BLaER1 (cell line): ENCODE data around the gene ARRDC1.
A peak's percentile ranks its signal among the peaks of the same experiment; 100 is the strongest.

Source experiments
- H3K27ac ChIP-seq: shearing (Covaris generic); formaldehyde crosslinking; 2 replicates; pipeline ENCODE4 v1.8.1; 2022
- H3K27me3 ChIP-seq: shearing (Covaris generic); formaldehyde crosslinking; 2 replicates; pipeline ENCODE4 v1.8.1; 2022
- H3K36me3 ChIP-seq: shearing (Covaris generic); formaldehyde crosslinking; 2 replicates; pipeline ENCODE4 v1.8.1; 2022
- H3K4me1 ChIP-seq: shearing (Covaris generic); formaldehyde crosslinking; 2 replicates; pipeline ENCODE4 v1.8.1; 2022
- H3K4me2 ChIP-seq: shearing (Covaris generic); formaldehyde crosslinking; 2 replicates; pipeline ENCODE4 v1.8.1; 2022
- H3K4me3 ChIP-seq: shearing (Covaris generic); formaldehyde crosslinking; 2 replicates; pipeline ENCODE4 v1.8.1; 2022
- H3K9ac ChIP-seq: shearing (Covaris generic); formaldehyde crosslinking; 2 replicates; pipeline ENCODE4 v1.8.1; 2022
- H3K9me3 ChIP-seq: shearing (Covaris generic); formaldehyde crosslinking; 2 replicates; pipeline ENCODE4 v1.8.1; 2022
- H4K20me1 ChIP-seq: shearing (Covaris generic); formaldehyde crosslinking; 2 replicates; pipeline ENCODE4 v1.8.1; 2022
- Cebpa-rat ChIP-seq: shearing (Covaris generic); IDR thresholded peaks from 2 replicates; pipeline ENCODE4 v1.8.1; 2022

Gene ARRDC1

DNA sequence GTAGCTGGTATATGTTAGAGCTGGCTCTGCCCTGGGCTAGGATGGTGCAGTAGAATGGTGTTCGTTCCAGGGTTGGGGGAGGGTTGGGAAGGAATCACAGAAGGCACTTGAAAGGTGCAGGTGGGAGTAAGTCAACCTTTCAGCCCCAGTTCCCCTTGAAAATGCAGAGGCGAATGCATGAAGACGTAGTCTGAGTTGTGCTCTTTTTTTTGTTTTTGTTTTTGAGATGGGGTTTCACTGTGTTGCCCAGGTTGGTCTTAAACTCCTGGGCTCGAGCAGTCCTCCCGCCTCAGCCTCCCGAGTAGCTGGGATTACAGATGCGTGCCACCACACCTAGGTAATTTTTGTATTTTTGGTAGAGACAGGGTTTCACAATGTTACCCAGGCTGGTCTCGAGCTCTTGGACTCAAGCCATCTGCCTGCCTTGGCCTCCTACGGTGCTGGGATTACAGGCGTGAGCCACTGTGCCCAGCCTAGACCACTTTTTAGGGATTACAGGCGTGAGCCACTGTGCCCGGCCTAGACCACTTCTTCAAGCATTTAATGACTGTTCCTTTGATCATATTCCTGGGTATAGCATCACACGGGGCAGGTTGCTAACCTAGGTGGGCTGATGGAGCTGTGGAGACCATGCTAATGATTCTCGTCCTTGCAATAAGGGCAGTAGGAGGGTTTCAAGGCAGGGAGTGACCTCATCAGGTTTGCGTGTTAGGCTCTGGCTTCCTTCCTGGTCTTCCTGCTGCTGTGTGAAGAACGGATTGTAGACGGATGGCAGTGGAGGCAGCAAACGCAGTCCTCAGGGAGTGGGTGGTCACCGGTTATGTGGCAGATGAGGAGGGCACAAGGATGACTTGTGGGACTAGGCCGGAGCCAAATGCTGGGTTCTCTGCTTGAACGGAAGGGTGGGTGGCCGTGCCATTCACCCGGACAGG lies 27.0 kb downstream of the ARRDC1 start:
- H3K4me3 ChIP-seq, result no peak overlapping the region
- peaks cover 100% of the 10 kb centered on the region for H4K20me1 ChIP-seq

GRCh38 chr9:137634016-137634415 lies 28.5 kb downstream of the ARRDC1 start:
- Histone ChIP-seq H3K9ac (no peak overlapping the region), H4K20me1 (peaks cover 100% of the 10 kb centered on the region), H3K4me2 (no peak overlapping the region), H3K4me1 (peaks cover 51% of the 10 kb centered on the region), H3K9me3 (peaks cover 5% of the 10 kb centered on the region), H3K27me3 (no peaks in the 10 kb centered on the region), H3K27ac (no peak overlapping the region), H3K36me3 (peaks cover 51% of the 10 kb centered on the region), H3K4me3 (no peak overlapping the region)
- TF ChIP-seq Cebpa-rat, result no peak

More for the DNA sequence above, 27.0 kb downstream of the ARRDC1 start:
- TF ChIP-seq Cebpa-rat, result no peak
- Histone ChIP-seq H3K36me3 (peaks cover 43% of the 10 kb centered on the region), H3K9me3 (peaks cover 5% of the 10 kb centered on the region), H3K4me2 (peak overlapping the region; percentile 76), H3K9ac (peak overlapping the region; percentile 42; the same call in 1 of the 2 replicates), H3K27me3 (no peaks in the 10 kb centered on the region), H3K4me1 (peaks cover 57% of the 10 kb centered on the region), H3K27ac (peak overlapping the region; percentile 38; the same call in 1 of the 2 replicates)

DNA sequence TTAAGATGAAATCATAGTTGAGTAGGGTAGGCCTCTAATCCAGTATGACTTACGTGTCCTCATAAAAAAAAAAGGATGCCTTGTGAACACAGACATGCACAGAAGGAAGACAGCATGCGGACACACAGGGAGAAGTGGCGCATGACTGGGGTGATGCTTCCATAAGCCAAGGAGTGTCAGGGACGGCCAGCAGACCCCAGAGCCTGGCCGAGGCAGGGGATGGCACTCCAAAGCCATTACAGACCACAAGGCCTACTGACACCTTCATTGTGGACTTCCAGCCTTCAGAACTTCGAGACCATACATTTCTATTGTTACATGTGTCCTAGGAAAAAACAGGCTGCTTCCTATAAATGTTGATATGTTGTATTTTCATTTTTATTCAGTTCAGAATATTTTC lies 33.2 kb downstream of the ARRDC1 start:
- H3K4me3 ChIP-seq, result no peak overlapping the region
- H3K36me3 ChIP-seq, result peaks cover 72% of the 10 kb centered on the region
- H3K9me3 ChIP-seq, result peaks cover 5% of the 10 kb centered on the region
- TF ChIP-seq Cebpa-rat, result no peak
- no peak overlapping the region for H3K27ac ChIP-seq
- peaks cover 10% of the 10 kb centered on the region; the same call in 1 of the 2 replicates for H3K4me1 ChIP-seq
- no peak overlapping the region for H3K9ac ChIP-seq
- peak overlapping the region; percentile 10; the same call in 1 of the 2 replicates for H3K4me2 ChIP-seq
- peaks cover 100% of the 10 kb centered on the region for H4K20me1 ChIP-seq
- no peaks in the 10 kb centered on the region for H3K27me3 ChIP-seq

- Histone ChIP-seq H3K4me2 (0 out of 2 replicates have a peak overlapping the region, but pooled peaks have one; percentile 1), H3K9ac (no peak overlapping the region), H3K4me1 (peaks cover 10% of the 10 kb centered on the region; the same call in 1 of the 2 replicates), H3K4me3 (no peak overlapping the region), H3K9me3 (peaks cover 5% of the 10 kb centered on the region), H3K27ac (no peak overlapping the region), H3K27me3 (no peaks in the 10 kb centered on the region), H3K36me3 (peaks cover 72% of the 10 kb centered on the region), H4K20me1 (peaks cover 100% of the 10 kb centered on the region)
- no peak for TF ChIP-seq Cebpa-rat
These were observed 34.0 kb downstream of the ARRDC1 start for GRCh38 chr9:137639303-137640051.

DNA sequence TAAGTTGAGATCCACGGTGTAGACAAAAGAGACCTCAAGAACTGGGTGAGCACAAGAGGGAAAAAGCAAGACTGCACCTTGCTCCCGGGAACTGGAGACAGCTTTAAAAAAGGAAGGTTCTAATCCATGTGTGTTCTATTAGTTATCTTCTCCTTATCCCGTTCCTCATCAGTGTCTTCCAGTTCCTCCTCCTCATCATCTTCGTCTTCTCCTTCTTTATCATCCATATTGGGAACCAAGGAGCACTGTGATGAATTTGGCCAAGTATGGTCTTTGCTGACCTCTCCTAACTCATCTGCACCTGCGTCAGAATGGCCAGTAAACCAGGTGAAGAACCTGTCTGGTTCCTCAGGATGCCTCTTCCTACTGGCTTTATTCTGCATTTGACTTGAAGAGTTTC lies 35.4 kb downstream of the ARRDC1 start:
- Histone ChIP-seq H3K27ac (no peak overlapping the region), H3K4me1 (peaks cover 11% of the 10 kb centered on the region), H3K4me2 (no peak overlapping the region), H3K27me3 (no peaks in the 10 kb centered on the region), H4K20me1 (peaks cover 100% of the 10 kb centered on the region), H3K9me3 (no peaks in the 10 kb centered on the region), H3K4me3 (no peak overlapping the region), H3K9ac (no peak overlapping the region), H3K36me3 (peaks cover 77% of the 10 kb centered on the region)
- no peak for TF ChIP-seq Cebpa-rat

- Histone ChIP-seq H3K36me3 (peaks cover 87% of the 10 kb centered on the region), H3K27ac (no peak overlapping the region), H3K9me3 (no peaks in the 10 kb centered on the region), H3K4me3 (no peak overlapping the region), H3K4me1 (peaks cover 24% of the 10 kb centered on the region), H3K9ac (no peak overlapping the region), H3K27me3 (no peaks in the 10 kb centered on the region), H4K20me1 (peaks cover 100% of the 10 kb centered on the region), H3K4me2 (no peak overlapping the region)
- no peak for TF ChIP-seq Cebpa-rat
These were observed 36.7 kb downstream of the ARRDC1 start for GRCh38 chr9:137642118-137642601.

DNA sequence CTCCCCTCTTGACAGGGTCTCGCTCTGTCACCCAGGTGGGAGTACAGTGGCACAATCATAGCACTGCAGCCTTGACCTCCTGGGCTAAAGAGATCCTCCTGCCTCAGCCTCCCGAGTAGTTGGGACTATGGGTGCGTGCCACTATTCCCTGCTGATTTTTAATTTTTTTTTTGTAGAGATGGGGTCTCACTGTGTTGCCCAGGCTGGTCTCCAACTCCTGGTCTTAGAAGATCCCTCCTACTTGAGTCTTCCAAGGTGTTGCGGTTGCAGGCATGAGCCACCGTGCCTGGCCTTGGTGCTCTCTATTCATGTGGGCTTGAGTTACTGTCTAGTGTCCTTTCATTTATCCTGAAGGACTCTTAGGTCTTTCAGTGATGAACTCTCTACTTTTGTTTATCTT lies 37.4 kb downstream of the ARRDC1 start:
- H3K27me3 ChIP-seq, result no peaks in the 10 kb centered on the region
- peaks cover 90% of the 10 kb centered on the region for H3K36me3 ChIP-seq
- H4K20me1 ChIP-seq, result peaks cover 100% of the 10 kb centered on the region
- H3K27ac ChIP-seq, result no peak overlapping the region
- H3K9me3 ChIP-seq, result no peaks in the 10 kb centered on the region
- H3K4me1 ChIP-seq, result peaks cover 31% of the 10 kb centered on the region
- H3K4me3 ChIP-seq, result no peak overlapping the region
- H3K9ac ChIP-seq, result no peak overlapping the region
- no peak overlapping the region for H3K4me2 ChIP-seq
- no peak for TF ChIP-seq Cebpa-rat

GRCh38 chr9:137643921-137644320 lies 38.4 kb downstream of the ARRDC1 start:
- Histone ChIP-seq H3K9me3 (no peaks in the 10 kb centered on the region), H3K9ac (no peak overlapping the region), H3K27ac (no peak overlapping the region), H3K4me3 (no peak overlapping the region), H4K20me1 (peaks cover 100% of the 10 kb centered on the region), H3K4me1 (peaks cover 22% of the 10 kb centered on the region), H3K27me3 (no peaks in the 10 kb centered on the region), H3K4me2 (no peak overlapping the region), H3K36me3 (peaks cover 93% of the 10 kb centered on the region)
- TF ChIP-seq Cebpa-rat, result no peak

GRCh38 chr9:137645211-137645610 lies 39.7 kb downstream of the ARRDC1 start:
- no peaks in the 10 kb centered on the region for H3K27me3 ChIP-seq
- TF ChIP-seq Cebpa-rat, result no peak
- no peak overlapping the region for H3K4me2 ChIP-seq
- no peaks in the 10 kb centered on the region for H3K9me3 ChIP-seq
- H3K9ac ChIP-seq, result no peak overlapping the region
- H4K20me1 ChIP-seq, result peaks cover 100% of the 10 kb centered on the region
- peaks cover 20% of the 10 kb centered on the region for H3K4me1 ChIP-seq
- no peak overlapping the region for H3K27ac ChIP-seq
- H3K36me3 ChIP-seq, result peaks cover 100% of the 10 kb centered on the region
- no peak overlapping the region for H3K4me3 ChIP-seq
